Measurements from ENCODE around the gene FBXL13. TPM values are rescaled to one million over a fixed set of nuclear protein-coding genes. Genes with fewer than 3 reads are reported as not detected.

FBXL13 gene
- total and polyA plus RNA-seq, 2 experiments from 2014 or later = 1.2 to 2.5 TPM

DNA sequence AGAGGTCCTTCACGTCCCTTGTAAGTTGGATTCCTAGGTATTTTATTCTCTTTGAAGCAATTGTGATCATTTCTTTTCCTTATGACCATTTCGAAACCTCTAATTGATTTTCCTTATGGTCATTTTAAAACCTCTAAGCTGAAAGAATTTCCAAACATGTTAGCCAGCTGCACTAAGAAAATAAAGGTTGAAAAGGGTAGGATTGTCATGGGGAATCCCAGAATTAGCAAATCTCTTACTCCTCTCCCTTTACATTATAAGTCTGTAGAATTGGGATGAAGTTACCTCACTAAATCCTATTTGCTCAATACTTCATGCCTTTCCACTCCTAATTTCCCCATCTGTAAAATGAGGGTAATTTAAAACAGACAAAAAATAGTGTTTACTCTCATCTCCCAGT lies 246.3 kb downstream of the FBXL13 start:
- no peaks in the 10 kb centered on the region for H3K27me3 Mint-ChIP-seq (ENCODE audit: insufficient read depth, low read depth, poor library complexity)
- Histone ChIP-seq H3K4me3 (no peak overlapping the region), H4K20me1 (replicated peaks; ENCODE audit: insufficient read depth) (no peaks in the 10 kb centered on the region), H3F3A (replicated peaks; ENCODE audit: low read depth) (no peaks in the 10 kb centered on the region), H2AFZ (no peak overlapping the region), H3K79me2 (replicated peaks; ENCODE audit: insufficient read depth) (no peaks in the 10 kb centered on the region), H3K4me2 (no peak overlapping the region), H3K4me1 (ENCODE audit: insufficient read depth) (no peaks in the 10 kb centered on the region), H3K27me3 (ENCODE audit: insufficient read depth) (no peaks in the 10 kb centered on the region), H3K9me2 (ENCODE audit: insufficient read depth) (no peaks in the 10 kb centered on the region), H3K36me3 (ENCODE audit: insufficient read depth) (no peaks in the 10 kb centered on the region), H3K27ac (ENCODE audit: low read depth) (no peak overlapping the region)
- TF ChIP-seq POLR2AphosphoS5 (IDR thresholded peaks at IDR 0.05; ENCODE audit: low read depth) (no peak), ZNF114 (CRISPR knock-in tag; IDR thresholded peaks at IDR 0.05) (no peak), EZH2phosphoT487 (IDR thresholded peaks at IDR 0.05; ENCODE audit: unreplicated experiment) (no peak), STAT1 (IDR thresholded peaks at IDR 0.05; ENCODE audit: unreplicated experiment) (no peak), CREB1 (CRISPR knock-in tag; IDR thresholded peaks at IDR 0.05; ENCODE audit: low read depth) (no peak), JUNB (IDR thresholded peaks at IDR 0.05; ENCODE audit: unreplicated experiment) (no peak), NANOG (IDR thresholded peaks at IDR 0.05; ENCODE audit: borderline replicate concordance) (no peak), REST (IDR thresholded peaks at IDR 0.05; ENCODE audit: unreplicated experiment) (no peak), ZNF331 (CRISPR knock-in tag; IDR thresholded peaks at IDR 0.05; ENCODE audit: low read depth) (no peak), EZH2 (IDR thresholded peaks at IDR 0.05; ENCODE audit: low read depth, unreplicated experiment) (no peak), ZNF462 (CRISPR knock-in tag; IDR thresholded peaks at IDR 0.05) (no peak)
- TF ChIP-seq, protein P1, sequence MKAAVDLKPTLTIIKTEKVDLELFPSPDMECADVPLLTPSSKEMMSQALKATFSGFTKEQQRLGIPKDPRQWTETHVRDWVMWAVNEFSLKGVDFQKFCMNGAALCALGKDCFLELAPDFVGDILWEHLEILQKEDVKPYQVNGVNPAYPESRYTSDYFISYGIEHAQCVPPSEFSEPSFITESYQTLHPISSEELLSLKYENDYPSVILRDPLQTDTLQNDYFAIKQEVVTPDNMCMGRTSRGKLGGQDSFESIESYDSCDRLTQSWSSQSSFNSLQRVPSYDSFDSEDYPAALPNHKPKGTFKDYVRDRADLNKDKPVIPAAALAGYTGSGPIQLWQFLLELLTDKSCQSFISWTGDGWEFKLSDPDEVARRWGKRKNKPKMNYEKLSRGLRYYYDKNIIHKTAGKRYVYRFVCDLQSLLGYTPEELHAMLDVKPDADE (IDR thresholded peaks at IDR 0.05) = no peak
- TF ChIP-seq, protein P2, sequence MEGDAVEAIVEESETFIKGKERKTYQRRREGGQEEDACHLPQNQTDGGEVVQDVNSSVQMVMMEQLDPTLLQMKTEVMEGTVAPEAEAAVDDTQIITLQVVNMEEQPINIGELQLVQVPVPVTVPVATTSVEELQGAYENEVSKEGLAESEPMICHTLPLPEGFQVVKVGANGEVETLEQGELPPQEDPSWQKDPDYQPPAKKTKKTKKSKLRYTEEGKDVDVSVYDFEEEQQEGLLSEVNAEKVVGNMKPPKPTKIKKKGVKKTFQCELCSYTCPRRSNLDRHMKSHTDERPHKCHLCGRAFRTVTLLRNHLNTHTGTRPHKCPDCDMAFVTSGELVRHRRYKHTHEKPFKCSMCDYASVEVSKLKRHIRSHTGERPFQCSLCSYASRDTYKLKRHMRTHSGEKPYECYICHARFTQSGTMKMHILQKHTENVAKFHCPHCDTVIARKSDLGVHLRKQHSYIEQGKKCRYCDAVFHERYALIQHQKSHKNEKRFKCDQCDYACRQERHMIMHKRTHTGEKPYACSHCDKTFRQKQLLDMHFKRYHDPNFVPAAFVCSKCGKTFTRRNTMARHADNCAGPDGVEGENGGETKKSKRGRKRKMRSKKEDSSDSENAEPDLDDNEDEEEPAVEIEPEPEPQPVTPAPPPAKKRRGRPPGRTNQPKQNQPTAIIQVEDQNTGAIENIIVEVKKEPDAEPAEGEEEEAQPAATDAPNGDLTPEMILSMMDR (conservative IDR thresholded peaks at IDR 0.05; ENCODE audit: low read depth in 2 of 2) = no peak
- H3K9me3 Mint-ChIP-seq = no peaks in the 10 kb centered on the region
- H3K4me3 Mint-ChIP-seq = no peak overlapping the region
- H3K27ac Mint-ChIP-seq = no peak overlapping the region
- peaks cover 9% of the 10 kb centered on the region; the same call in 2 of the 3 replicates for H3K4me1 Mint-ChIP-seq
- DNase-seq (ENCODE audit: low spot score) = no peak
- no peak for ATAC-seq
- peaks cover 8% of the 10 kb centered on the region; the same call in 2 of the 3 replicates for H3K36me3 Mint-ChIP-seq (ENCODE audit: low read depth)

Measured in GM23338 (cell line).